H1 (cell line): ENCODE measurements around the gene NCAM1. TPM values are rescaled to one million over a fixed set of nuclear protein-coding genes. Genes with fewer than 3 reads are reported as not detected.

Experiments used
- CTCF ChIA-PET: fragments of 300-600 bp; sonication (Branson Sonifier 250); formaldehyde crosslinking; loops from one replicate; lab custom pipeline; 2021; ENCODE audit not compliant: partially characterized antibody; lab: Charles Lee
- POLR2A ChIA-PET: fragments of 300-600 bp; sonication (Branson Sonifier 250); formaldehyde crosslinking; loops from one replicate; lab custom pipeline; 2021; ENCODE audit warnings: inconsistent platforms; ENCODE audit not compliant: partially characterized antibody; lab: Charles Lee
- DNase-seq, 2 experiments: peaks; one replicate each; pipeline versions ENCODE4 v3.0.0 to v3.0.0-alpha.2; 2010 to 2022; ENCODE audit warnings: low spot score in 2 of 2, low read depth in 1 of 2, mixed read lengths in 1 of 2
- FAIRE-seq: peaks from 2 replicates; lab custom pipeline; 2011; peaks lifted over from hg19 to GRCh38; lab: Jason Lieb, UNC
- H2AFZ ChIP-seq: 2 replicates; pipeline ENCODE4 v1.8.1; 2012; ENCODE audit warnings: low read length, inconsistent platforms
- H2AK5ac ChIP-seq: 2 replicates; pipeline ENCODE4 v1.6.1; 2013; ENCODE audit warnings: low read depth, low read length
- H2BK120ac ChIP-seq: replicated peaks from 2 replicates; pipeline ENCODE3; 2013; ENCODE audit warnings: low read depth, low read length, inconsistent platforms
- H2BK12ac ChIP-seq: 2 replicates; pipeline ENCODE4 v1.6.1; 2013; ENCODE audit warnings: low read depth, low read length
- H2BK15ac ChIP-seq: 2 replicates; pipeline ENCODE4 v1.6.1; 2013; ENCODE audit warnings: low read length
- H2BK20ac ChIP-seq: 2 replicates; pipeline ENCODE4 v1.6.1; 2013; ENCODE audit warnings: low read length
- H2BK5ac ChIP-seq: 2 replicates; pipeline ENCODE4 v1.6.1; 2013; ENCODE audit warnings: low read depth, low read length
- H3K14ac ChIP-seq: 2 replicates; pipeline ENCODE4 v1.6.1; 2013; ENCODE audit warnings: inconsistent platforms; ENCODE audit not compliant: insufficient read length
- H3K18ac ChIP-seq: 2 replicates; pipeline ENCODE4 v1.6.1; 2013; ENCODE audit warnings: low read length; ENCODE audit errors: extremely low read depth
- H3K23ac ChIP-seq: 2 replicates; pipeline ENCODE4 v1.6.1; 2013; ENCODE audit warnings: inconsistent platforms; ENCODE audit not compliant: insufficient read length
- H3K23me2 ChIP-seq: 2 replicates; pipeline ENCODE4 v1.6.1; 2013; ENCODE audit warnings: low read depth, low read length
- H3K27ac ChIP-seq: 2 replicates; pipeline ENCODE4 v1.6.1; 2011; ENCODE audit warnings: low read depth, low read length, inconsistent platforms
- H3K27me3 ChIP-seq, 4 experiments: replicated peaks in 1 of 4; 1 replicate in 1 of 4; 2 replicates in 3 of 4; pipeline versions ENCODE4 v1.6.1 to v1.8.1; 2011 to 2013; ENCODE audit warnings: low read length in 3 of 4, mild to moderate bottlenecking in 3 of 4, inconsistent platforms in 2 of 4, mixed read lengths in 2 of 4, moderate library complexity in 1 of 4; ENCODE audit not compliant: control insufficient read depth in 3 of 4, insufficient read depth in 3 of 4; ENCODE audit errors: extremely low read depth in 1 of 4
- H3K36me3 ChIP-seq, 4 experiments: 2 replicates each; pipeline versions ENCODE4 v1.6.1 to v1.8.1; 2011 to 2013; ENCODE audit warnings: mild to moderate bottlenecking in 4 of 4, low read length in 3 of 4, moderate library complexity in 2 of 4, control low read depth in 1 of 4, inconsistent platforms in 1 of 4; ENCODE audit not compliant: insufficient read depth in 4 of 4, control insufficient read depth in 2 of 4
- H3K4ac ChIP-seq: replicated peaks from 2 replicates; pipeline ENCODE3; 2013; ENCODE audit warnings: low read length, low read depth, mixed read lengths, inconsistent platforms; ENCODE audit not compliant: insufficient read length
- H3K4me1 ChIP-seq, 4 experiments: replicated peaks in 1 of 4; 1 replicate in 1 of 4; 2 replicates in 3 of 4; pipeline versions ENCODE4 v1.6.1 to v1.8.1; 2011 to 2013; ENCODE audit warnings: low read length in 3 of 4, inconsistent platforms in 2 of 4, mixed read lengths in 1 of 4; ENCODE audit not compliant: insufficient read depth in 4 of 4, control insufficient read depth in 3 of 4
- H3K4me2 ChIP-seq, 2 experiments: 2 replicates each; pipeline versions ENCODE4 v1.6.1 to v1.8.1; 2011 to 2013; ENCODE audit warnings: low read depth in 2 of 2, low read length in 2 of 2, control low read depth in 1 of 2, inconsistent platforms in 1 of 2, mild to moderate bottlenecking in 1 of 2; ENCODE audit not compliant: insufficient read depth in 1 of 2
- H3K4me3 ChIP-seq, 4 experiments: fragments of 200-600, 300-600 bp in 1 of 4; sonication (generic), shearing (Covaris generic), sonication (Bioruptor Twin) in 1 of 4; 2 replicates each; pipeline versions ENCODE4 v1.5.1 to v1.8.1; 2011 to 2016; ENCODE audit warnings: low read length in 4 of 4, low read depth in 3 of 4, control low read depth in 2 of 4, inconsistent platforms in 2 of 4, mild to moderate bottlenecking in 2 of 4, mixed read lengths in 1 of 4, moderate library complexity in 1 of 4; ENCODE audit not compliant: insufficient read depth in 2 of 4; ENCODE audit errors: extremely low read depth in 1 of 4
- H3K56ac ChIP-seq: replicated peaks from 2 replicates; pipeline ENCODE3; 2013; ENCODE audit warnings: low read depth, mild to moderate bottlenecking, mixed read lengths, low read length, inconsistent platforms; ENCODE audit not compliant: insufficient read length
- H3K79me1 ChIP-seq: 2 replicates; pipeline ENCODE4 v1.6.1; 2013; ENCODE audit warnings: low read depth, low read length, control low read depth
- H3K79me2 ChIP-seq, 2 experiments: 2 replicates each; pipeline versions ENCODE4 v1.6.1 to v1.8.1; 2012 to 2013; ENCODE audit warnings: low read length in 2 of 2, mild to moderate bottlenecking in 2 of 2, inconsistent platforms in 1 of 2; ENCODE audit not compliant: insufficient read depth in 2 of 2, control insufficient read depth in 1 of 2
- H3K9ac ChIP-seq, 4 experiments: replicated peaks in 1 of 4; 1 replicate in 1 of 4; 2 replicates in 3 of 4; pipeline versions ENCODE4 v1.6.1 to v1.8.1; 2011 to 2013; ENCODE audit warnings: low read depth in 3 of 4, low read length in 3 of 4, control low read depth in 2 of 4, mild to moderate bottlenecking in 2 of 4, moderate library complexity in 2 of 4, inconsistent platforms in 1 of 4; ENCODE audit errors: extremely low read depth in 1 of 4
- H3K9me3 ChIP-seq, 2 experiments: 2 replicates each; pipeline versions ENCODE4 v1.6.1 to v1.8.1; 2012 to 2013; ENCODE audit warnings: mild to moderate bottlenecking in 2 of 2, moderate library complexity in 2 of 2, control low read depth in 1 of 2, inconsistent platforms in 1 of 2, low read depth in 1 of 2, low read length in 1 of 2, mixed read lengths in 1 of 2; ENCODE audit not compliant: insufficient read depth in 2 of 2
- H4K20me1 ChIP-seq, 2 experiments: replicated peaks in 1 of 2; 2 replicates each; pipeline versions ENCODE3 to v1.8.1; 2011 to 2013; ENCODE audit warnings: inconsistent platforms in 2 of 2, low read length in 2 of 2, mild to moderate bottlenecking in 1 of 2; ENCODE audit not compliant: insufficient read depth in 2 of 2, control insufficient read depth in 1 of 2
- H4K5ac ChIP-seq: 2 replicates; pipeline ENCODE4 v1.6.1; 2013; ENCODE audit warnings: low read length, low read depth, mixed read lengths, inconsistent platforms; ENCODE audit not compliant: insufficient read length
- H4K8ac ChIP-seq: 2 replicates; pipeline ENCODE4 v1.8.0; 2013; ENCODE audit warnings: mild to moderate bottlenecking, moderate library complexity, low read length, inconsistent platforms; ENCODE audit not compliant: insufficient read depth; ENCODE audit errors: extremely low read depth
- H4K91ac ChIP-seq: replicated peaks from 2 replicates; pipeline ENCODE3; 2013; ENCODE audit warnings: low read length, mixed read lengths, inconsistent platforms; ENCODE audit not compliant: insufficient read length
- EP300 ChIP-seq, 2 experiments: IDR thresholded peaks; 1 replicate in 1 of 2; 2 replicates in 1 of 2; pipeline ENCODE4 v1.6.1; 2011 to 2012; ENCODE audit warnings: low read depth in 2 of 2, low read length in 2 of 2, mild to moderate bottlenecking in 2 of 2, borderline replicate concordance in 1 of 2, inconsistent platforms in 1 of 2, moderate library complexity in 1 of 2
- YY1 ChIP-seq: IDR thresholded peaks from 2 replicates; pipeline ENCODE4 v1.6.1; 2011; ENCODE audit warnings: low read depth, mild to moderate bottlenecking, low read length
- WGBS, 2 experiments: shearing (Covaris generic) in 1 of 2; methylation state at CpG; one replicate each; pipeline versions ENCODE4 v1.1.6 to v1.1.7; 2013 to 2015; ENCODE audit warnings: low lambda C conversion rate in 2 of 2, mixed read lengths in 2 of 2, inconsistent platforms in 1 of 2, low coverage in 1 of 2, missing lambda C conversion rate in 1 of 2; ENCODE audit not compliant: insufficient replicate concordance in 2 of 2, insufficient coverage in 1 of 2, insufficient read length in 1 of 2; ENCODE audit errors: extremely low coverage in 1 of 2, missing lambda C conversion rate in 1 of 2; 5-methylcytosine and 5-hydroxymethylcytosine counted together
- polyA plus RNA-seq, 7 experiments: library from polyadenylated mRNA; depleted of rRNA in 3 of 7; stranded (reverse) in 5 of 7; unstranded in 2 of 7; fragments of >200 nt in 5 of 7; fragments of 200-250 nt in 2 of 7; gene quantifications; 1 replicate in 5 of 7; 2 replicates in 1 of 7; 4 replicates in 1 of 7; pipeline versions ENCODE4 v1.2.1 to v1.2.3, GENCODE V29; 2011 to 2013; ENCODE audit warnings: missing spikeins in 2 of 7, mixed read lengths in 2 of 7
- total RNA-seq: library from RNA; stranded (reverse); fragmentation: NEBNext Ultra II Directional; extraction: Animal tissue kit (Norgen Biotek cat#: 25700); gene quantifications from 2 replicates; pipeline ENCODE4 v1.2.1, GENCODE V29; 2021

Gene NCAM1
- total and polyA plus RNA-seq, 2 of the 8 experiments (the other 6 are each of a cell fraction or from before 2014, with no cell fraction given): 3.1 to 4.3 TPM

GRCh38 chr11:113201054-113201818 is 240.0 kb downstream of the NCAM1 start:
- H3K9ac ChIP-seq: no peak overlapping the region
- no peak overlapping the region for H2BK5ac ChIP-seq
- H3K4me2 ChIP-seq: no peak overlapping the region
- H3K9me3 ChIP-seq: no peaks in the 10 kb centered on the region
- CTCF ChIA-PET: interaction anchor here (1.9 kb wide), 1 partner anchor 11 kb away, joined by 5 read pairs; no protein-coding TSS in a partner anchor
- H2BK15ac ChIP-seq: no peak overlapping the region
- H4K8ac ChIP-seq: no peak overlapping the region; the same call in 1 of the 2 replicates
- no peaks in the 10 kb centered on the region for H3K79me2 ChIP-seq
- H3K4me3 ChIP-seq: no peak overlapping the region
- no peak overlapping the region for H2AK5ac ChIP-seq
- no peak overlapping the region for H2AFZ ChIP-seq
- no peaks in the 10 kb centered on the region for H3K79me1 ChIP-seq
- H3K18ac ChIP-seq: no peak overlapping the region
- H3K36me3 ChIP-seq: no peaks in the 10 kb centered on the region
- no peaks in the 10 kb centered on the region for H3K27me3 ChIP-seq
- no peaks in the 10 kb centered on the region for H4K20me1 ChIP-seq
- POLR2A ChIA-PET: no interaction called here
- H3K27ac ChIP-seq: no peak overlapping the region
- H4K5ac ChIP-seq: no peak overlapping the region
- H3K4me1 ChIP-seq: no peaks in the 10 kb centered on the region
- no peak overlapping the region for H4K91ac ChIP-seq
- 92% methylated on average over 12 of the region's 12 CpGs; no CpG with 5 or more reads in 1 of the 2 experiments for WGBS, 2 experiments
- no peak for DNase-seq
- no peak for TF ChIP-seq EP300 (IDR thresholded peaks at IDR 0.05; ENCODE audit: borderline replicate concordance in 1 of 2, low read depth in 2 of 2, low read length in 2 of 2)
- 0 out of 2 replicates have a peak, but pooled peaks have one; percentile 42 for TF ChIP-seq YY1
- TF ChIP-seq, all 59 proteins: peak for 1
- no peak overlapping the region for H3K14ac ChIP-seq
- no peak overlapping the region for H2BK120ac ChIP-seq
- H3K56ac ChIP-seq: no peak overlapping the region
- no peak overlapping the region for H2BK12ac ChIP-seq
- H2BK20ac ChIP-seq: no peak overlapping the region
- no peak for FAIRE-seq
- H3K4ac ChIP-seq: no peak overlapping the region
- H3K23me2 ChIP-seq: no peaks in the 10 kb centered on the region
- H3K23ac ChIP-seq: no peak overlapping the region
